Measurements from ENCODE around the gene DPP6. TPM values are rescaled to one million over a fixed set of nuclear protein-coding genes. Genes with fewer than 3 reads are reported as not detected.

Gene DPP6
- total RNA-seq, 3 donors from 2014 or later: 0.59 to 0.98 TPM; not detected in 1

- Histone ChIP-seq H3K4me1 (no peaks in the 10 kb centered on the region), H3K36me3 (no peaks in the 10 kb centered on the region), H3K4me3 (no peak overlapping the region), H3K27me3 (no peaks in the 10 kb centered on the region), H3K9me3 (no peaks in the 10 kb centered on the region), H3K27ac (no peak overlapping the region)
- intact Hi-C loops (cut with DNase I; ENCODE audit: low total_unique reads): no loop called here
- no peak for DNase-seq (ENCODE audit: low spot score in 2 of 2)
- TF ChIP-seq POLR2A (IDR thresholded peaks at IDR 0.05) (no peak), POLR2AphosphoS5 (IDR thresholded peaks at IDR 0.05) (no peak)
- TF ChIP-seq, protein P1, sequence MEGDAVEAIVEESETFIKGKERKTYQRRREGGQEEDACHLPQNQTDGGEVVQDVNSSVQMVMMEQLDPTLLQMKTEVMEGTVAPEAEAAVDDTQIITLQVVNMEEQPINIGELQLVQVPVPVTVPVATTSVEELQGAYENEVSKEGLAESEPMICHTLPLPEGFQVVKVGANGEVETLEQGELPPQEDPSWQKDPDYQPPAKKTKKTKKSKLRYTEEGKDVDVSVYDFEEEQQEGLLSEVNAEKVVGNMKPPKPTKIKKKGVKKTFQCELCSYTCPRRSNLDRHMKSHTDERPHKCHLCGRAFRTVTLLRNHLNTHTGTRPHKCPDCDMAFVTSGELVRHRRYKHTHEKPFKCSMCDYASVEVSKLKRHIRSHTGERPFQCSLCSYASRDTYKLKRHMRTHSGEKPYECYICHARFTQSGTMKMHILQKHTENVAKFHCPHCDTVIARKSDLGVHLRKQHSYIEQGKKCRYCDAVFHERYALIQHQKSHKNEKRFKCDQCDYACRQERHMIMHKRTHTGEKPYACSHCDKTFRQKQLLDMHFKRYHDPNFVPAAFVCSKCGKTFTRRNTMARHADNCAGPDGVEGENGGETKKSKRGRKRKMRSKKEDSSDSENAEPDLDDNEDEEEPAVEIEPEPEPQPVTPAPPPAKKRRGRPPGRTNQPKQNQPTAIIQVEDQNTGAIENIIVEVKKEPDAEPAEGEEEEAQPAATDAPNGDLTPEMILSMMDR (IDR thresholded peaks at IDR 0.05): no peak
These were observed 204.0 kb downstream of the DPP6 start for GRCh38 chr7:154256150-154256549.

- no peaks in the 10 kb centered on the region for H3K9me3 ChIP-seq
- H3K4me3 ChIP-seq: no peak overlapping the region
- intact Hi-C loops (cut with DNase I; ENCODE audit: low total_unique reads): no loop called here
- DNase-seq (ENCODE audit: low spot score in 2 of 2): no peak
- no peaks in the 10 kb centered on the region for H3K27me3 ChIP-seq
- H3K27ac ChIP-seq: no peak overlapping the region
- no peaks in the 10 kb centered on the region for H3K4me1 ChIP-seq
- no peaks in the 10 kb centered on the region for H3K36me3 ChIP-seq
- no peak for TF ChIP-seq POLR2AphosphoS5 (IDR thresholded peaks at IDR 0.05)
- no peak for TF ChIP-seq POLR2A (IDR thresholded peaks at IDR 0.05)
- TF ChIP-seq, protein P1 (IDR thresholded peaks at IDR 0.05): no peak
These were observed 207.2 kb downstream of the DPP6 start for GRCh38 chr7:154259396-154259795.

DNA sequence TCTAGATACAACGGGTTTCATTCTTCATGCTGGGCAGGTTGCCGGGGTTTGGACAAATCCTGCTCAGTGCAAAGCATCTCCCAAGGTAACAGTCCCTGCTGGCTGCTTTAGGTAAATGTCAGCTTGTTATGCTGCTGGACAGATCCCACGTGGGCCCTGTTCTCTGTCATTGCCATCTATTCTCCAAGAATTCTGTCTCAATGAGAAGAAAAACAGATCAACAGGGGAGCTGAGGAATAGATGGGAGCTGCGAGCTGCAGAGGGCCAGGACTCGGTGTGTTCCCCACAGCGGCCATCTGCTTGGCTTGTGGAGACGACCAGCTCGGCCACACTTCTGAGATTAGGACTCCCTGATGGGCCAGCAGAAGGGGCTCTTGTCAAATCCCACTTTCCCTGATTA, 235.2 kb downstream of the DPP6 start:
- no peak overlapping the region for H3K4me3 ChIP-seq
- no peak for DNase-seq (ENCODE audit: low spot score in 2 of 2)
- TF ChIP-seq, protein P1 (IDR thresholded peaks at IDR 0.05): no peak
- TF ChIP-seq POLR2A (IDR thresholded peaks at IDR 0.05): no peak
- intact Hi-C loops (cut with DNase I; ENCODE audit: low total_unique reads): no loop called here
- H3K36me3 ChIP-seq: no peaks in the 10 kb centered on the region
- no peak overlapping the region for H3K27ac ChIP-seq
- H3K9me3 ChIP-seq: no peaks in the 10 kb centered on the region
- no peaks in the 10 kb centered on the region for H3K27me3 ChIP-seq
- H3K4me1 ChIP-seq: no peaks in the 10 kb centered on the region

DNA sequence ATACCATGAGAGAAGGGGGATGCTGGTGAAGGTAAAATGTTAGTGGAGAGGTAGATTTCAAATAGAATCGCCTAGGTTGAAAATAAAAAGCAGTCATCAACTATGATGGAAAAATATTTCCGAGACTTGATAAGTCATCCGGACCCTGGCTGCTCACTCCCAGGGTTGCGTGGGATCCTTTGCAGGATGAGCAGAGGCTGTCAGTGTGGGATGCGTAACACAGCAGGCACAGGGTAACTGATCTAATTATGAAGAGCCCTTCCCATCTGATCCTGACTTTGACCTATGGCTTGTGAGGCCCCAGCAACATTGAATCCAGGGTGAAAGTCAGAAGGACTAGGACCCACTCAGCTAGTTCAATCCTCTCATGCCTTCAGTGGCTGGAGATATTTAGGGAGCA, 236.9 kb downstream of the DPP6 start:
- Histone ChIP-seq H3K9me3 (no peaks in the 10 kb centered on the region), H3K36me3 (no peaks in the 10 kb centered on the region), H3K27ac (no peak overlapping the region), H3K27me3 (peaks cover 0 to 4% of the 10 kb centered on the region in 2 donors), H3K4me3 (no peak overlapping the region), H3K4me1 (no peaks in the 10 kb centered on the region)
- TF ChIP-seq, protein P1 (IDR thresholded peaks at IDR 0.05): no peak
- TF ChIP-seq POLR2A (IDR thresholded peaks at IDR 0.05) (no peak), POLR2AphosphoS5 (IDR thresholded peaks at IDR 0.05) (no peak)
- intact Hi-C loops (cut with DNase I; ENCODE audit: low total_unique reads): no loop called here
- DNase-seq (ENCODE audit: low spot score in 2 of 2): no peak

DNA sequence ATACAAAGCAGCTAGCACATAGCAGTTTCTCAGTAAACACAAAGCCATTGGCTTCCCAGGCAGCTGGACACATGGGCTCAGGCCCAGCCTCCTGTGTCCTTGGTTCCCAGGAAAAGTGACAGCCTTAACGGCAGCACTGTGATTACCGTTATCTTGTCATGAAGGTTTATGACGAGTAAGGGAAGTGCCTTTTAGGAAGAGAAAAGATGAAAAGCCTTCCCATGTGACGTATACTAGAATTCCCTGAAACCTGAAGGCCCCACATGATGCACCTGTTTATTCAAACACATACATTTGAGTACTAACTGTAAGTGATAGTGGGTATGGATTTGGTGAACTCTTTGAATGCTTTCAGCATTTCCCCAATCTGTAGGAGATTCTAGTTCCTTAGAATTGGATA, 244.2 kb downstream of the DPP6 start:
- H3K27me3 ChIP-seq: peaks cover 0 to 7% of the 10 kb centered on the region in 2 donors
- no peaks in the 10 kb centered on the region for H3K4me1 ChIP-seq
- no peak overlapping the region for H3K27ac ChIP-seq
- no peaks in the 10 kb centered on the region for H3K9me3 ChIP-seq
- DNase-seq (ENCODE audit: low spot score in 2 of 2): no peak
- intact Hi-C loops (cut with DNase I; ENCODE audit: low total_unique reads): no loop called here
- no peak overlapping the region for H3K4me3 ChIP-seq
- H3K36me3 ChIP-seq: no peaks in the 10 kb centered on the region
- TF ChIP-seq POLR2AphosphoS5 (IDR thresholded peaks at IDR 0.05) (no peak), POLR2A (IDR thresholded peaks at IDR 0.05) (no peak)
- TF ChIP-seq, protein P1 (IDR thresholded peaks at IDR 0.05): no peak
